GM23338 (cell line): ENCODE results near the gene C8G. TPM values are rescaled to one million over a fixed set of nuclear protein-coding genes. Genes with fewer than 3 reads are reported as not detected.

Source experiments
- ATAC-seq: fragments of 200-7000 bp; cut with Tn5 transposase; 3 replicates; pipeline ENCODE4 v1.9.1; 2020
- DNase-seq: peaks from one replicate; pipeline ENCODE4 v3.0.0-alpha.2; 2015; ENCODE audit warnings: low spot score
- H2AFZ ChIP-seq: fragments of 200-600 bp; sonication (generic); 2 replicates; pipeline ENCODE4 v1.8.0; 2016; ENCODE audit warnings: antibody characterized with exemption, mild to moderate bottlenecking, moderate library complexity
- H3F3A ChIP-seq: fragments of 200-600 bp; sonication (generic); replicated peaks from 2 replicates; pipeline ENCODE4 v1.8.0; 2017; ENCODE audit warnings: antibody characterized with exemption, mixed run types, low read depth
- H3K27ac ChIP-seq: fragments of 200-600 bp; sonication (generic); 2 replicates; pipeline ENCODE4 v1.6.1; 2016; ENCODE audit warnings: low read depth
- H3K27me3 ChIP-seq: fragments of 200-600 bp; sonication (generic); 2 replicates; pipeline ENCODE4 v1.8.0; 2016; ENCODE audit warnings: mild to moderate bottlenecking, mixed run types, moderate library complexity; ENCODE audit not compliant: insufficient read depth
- H3K36me3 ChIP-seq: fragments of 200-600 bp; sonication (generic); 2 replicates; pipeline ENCODE4 v1.8.0; 2016; ENCODE audit warnings: mild to moderate bottlenecking; ENCODE audit not compliant: insufficient read depth
- H3K4me1 ChIP-seq: fragments of 200-600 bp; sonication (generic); 2 replicates; pipeline ENCODE4 v1.8.0; 2016; ENCODE audit warnings: mild to moderate bottlenecking, moderate library complexity; ENCODE audit not compliant: insufficient read depth
- H3K4me2 ChIP-seq: fragments of 200-600 bp; sonication (generic); 2 replicates; pipeline ENCODE4 v1.7.1; 2017; ENCODE audit warnings: mixed run types
- H3K4me3 ChIP-seq: fragments of 200-600 bp; sonication (generic); 2 replicates; pipeline ENCODE4 v1.6.1; 2016; ENCODE audit warnings: mixed run types
- H3K79me2 ChIP-seq: fragments of 200-600 bp; sonication (generic); replicated peaks from 2 replicates; pipeline ENCODE4 v1.8.0; 2017; ENCODE audit warnings: mild to moderate bottlenecking; ENCODE audit not compliant: insufficient read depth
- H3K9me2 ChIP-seq: fragments of 200-600 bp; sonication (generic); 2 replicates; pipeline ENCODE4 v1.8.0; 2017; ENCODE audit not compliant: insufficient read depth
- H4K20me1 ChIP-seq: fragments of 200-600 bp; sonication (generic); replicated peaks from 2 replicates; pipeline ENCODE4 v1.8.0; 2017; ENCODE audit warnings: mild to moderate bottlenecking; ENCODE audit not compliant: insufficient read depth
- H3K27ac Mint-ChIP-seq: 2 replicates; pipeline ENCODE4 v1.8.0; 2020; ENCODE audit warnings: inconsistent platforms, mild to moderate bottlenecking, moderate library complexity, mixed read lengths
- H3K27me3 Mint-ChIP-seq: 3 replicates; pipeline ENCODE4 v1.8.0; 2022; ENCODE audit warnings: low read depth, mild to moderate bottlenecking, moderate library complexity, mixed read lengths, inconsistent platforms; ENCODE audit not compliant: insufficient read depth, poor library complexity
- H3K36me3 Mint-ChIP-seq: 3 replicates; pipeline ENCODE4 v1.8.0; 2021; ENCODE audit warnings: low read depth, mild to moderate bottlenecking, inconsistent platforms, moderate library complexity, mixed read lengths
- H3K4me1 Mint-ChIP-seq: 3 replicates; pipeline ENCODE4 v1.8.0; 2020; ENCODE audit warnings: mild to moderate bottlenecking, inconsistent platforms, mixed read lengths
- H3K4me3 Mint-ChIP-seq: 3 replicates; pipeline ENCODE4 v1.8.0; 2021; ENCODE audit warnings: moderate library complexity, mild to moderate bottlenecking, inconsistent platforms, mixed read lengths
- H3K9me3 Mint-ChIP-seq: 3 replicates; pipeline ENCODE4 v1.8.0; 2020; ENCODE audit warnings: moderate library complexity, mild to moderate bottlenecking, inconsistent platforms, mixed read lengths
- CTCF ChIP-seq, 2 experiments: fragments of 200-600 bp in 1 of 2; sonication (generic) in 1 of 2; conservative IDR thresholded peaks; 2 replicates each; pipeline versions ENCODE4 v1.5.1 to v1.6.1; 2016 to 2017; ENCODE audit warnings: antibody characterized with exemption in 2 of 2, low read depth in 2 of 2, mild to moderate bottlenecking in 2 of 2, moderate library complexity in 1 of 2
- STAT1 ChIP-seq: IDR thresholded peaks from one replicate; pipeline ENCODE4 v1.6.1; 2016; ENCODE audit warnings: antibody characterized with exemption; ENCODE audit not compliant: unreplicated experiment
- ZNF331 ChIP-seq: fragments of 250-450 bp; sonication (Bioruptor Pico); IDR thresholded peaks from 2 replicates; pipeline ENCODE4 v1.5.0; 2020; ENCODE audit warnings: low read depth, mild to moderate bottlenecking, moderate library complexity
- ZNF462 ChIP-seq: fragments of 250-450 bp; sonication (Bioruptor Pico); IDR thresholded peaks from 2 replicates; pipeline ENCODE4 v1.5.0; 2020; ENCODE audit warnings: mild to moderate bottlenecking, moderate library complexity
- polyA plus RNA-seq: library from polyadenylated mRNA; unstranded; fragments of >200 nt; fragmentation: Nextera tagmentation; extraction: Ambion mirVana; gene quantifications from 2 replicates; pipeline ENCODE4 v1.2.1, GENCODE V29; 2016
- total RNA-seq: library from RNA; depleted of rRNA; stranded (reverse); fragments of >200 nt; shearing (Covaris generic); gene quantifications from 2 replicates; pipeline ENCODE4 v1.2.3, GENCODE V29; 2014

The C8G gene
- total and polyA plus RNA-seq, 2 experiments from 2014 or later = not detected

DNA sequence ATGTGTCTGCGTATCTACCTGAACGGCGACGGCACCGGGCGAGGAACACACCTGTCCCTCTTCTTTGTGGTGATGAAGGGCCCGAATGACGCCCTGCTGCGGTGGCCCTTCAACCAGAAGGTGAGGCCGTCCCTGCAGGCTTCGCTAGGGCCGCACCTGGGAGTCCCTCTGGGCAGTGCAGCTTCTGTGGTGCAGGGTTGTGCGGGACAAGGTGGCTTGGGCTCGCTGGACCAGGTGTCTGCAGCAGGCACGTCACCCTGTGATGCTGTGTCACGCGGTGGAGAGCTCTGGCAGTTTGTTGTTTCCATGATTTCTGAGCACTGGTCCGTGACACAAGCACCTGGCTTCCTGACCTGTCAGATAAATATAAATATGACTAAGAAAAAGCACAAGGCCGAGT is 21.2 kb upstream of the C8G start:
- DNase-seq = no peak
- Mint-ChIP-seq H3K36me3 (peaks cover 54% of the 10 kb centered on the region), H3K27ac (no peak overlapping the region), H3K27me3 (peaks cover 12% of the 10 kb centered on the region), H3K4me3 (no peak overlapping the region), H3K4me1 (no peaks in the 10 kb centered on the region), H3K9me3 (no peaks in the 10 kb centered on the region; the same call in 2 of the 3 replicates)
- Histone ChIP-seq H3K27ac (no peak overlapping the region), H3K36me3 (peaks cover 8% of the 10 kb centered on the region), H3K27me3 (no peaks in the 10 kb centered on the region), H4K20me1 (no peaks in the 10 kb centered on the region), H3K4me1 (no peaks in the 10 kb centered on the region), H3F3A (0 out of 2 replicates have a peak, but pooled peaks cover 5% of the 10 kb centered on the region), H3K79me2 (no peaks in the 10 kb centered on the region), H2AFZ (no peak overlapping the region), H3K9me2 (no peaks in the 10 kb centered on the region), H3K4me3 (no peak overlapping the region), H3K4me2 (no peak overlapping the region)
- ATAC-seq = no peak
- TF ChIP-seq STAT1 (no peak), ZNF331 (CRISPR knock-in tag) (no peak)

GRCh38 chr9:136925414-136926153 is 19.5 kb upstream of the C8G start:
- peaks cover 8% of the 10 kb centered on the region for H3K27me3 Mint-ChIP-seq
- Histone ChIP-seq H3K9me2 (no peaks in the 10 kb centered on the region), H3K4me3 (no peak overlapping the region), H2AFZ (no peak overlapping the region), H3K36me3 (peaks cover 4% of the 10 kb centered on the region; the same call in 1 of the 2 replicates), H3K4me2 (no peak overlapping the region), H3K79me2 (no peaks in the 10 kb centered on the region), H3K27me3 (no peaks in the 10 kb centered on the region), H4K20me1 (0 out of 2 replicates have a peak, but pooled peaks cover 3% of the 10 kb centered on the region), H3K27ac (no peak overlapping the region), H3F3A (0 out of 2 replicates have a peak, but pooled peaks cover 5% of the 10 kb centered on the region), H3K4me1 (no peaks in the 10 kb centered on the region)
- ATAC-seq (peak; percentile 49), DNase-seq (no peak)
- H3K36me3 Mint-ChIP-seq = peaks cover 49% of the 10 kb centered on the region
- no peaks in the 10 kb centered on the region for H3K4me1 Mint-ChIP-seq
- no peak overlapping the region for H3K27ac Mint-ChIP-seq
- no peak for TF ChIP-seq ZNF462 (CRISPR knock-in tag)
- TF ChIP-seq CTCF (conservative IDR thresholded peaks at IDR 0.05; ENCODE audit: low read depth in 2 of 2) = peak in 1 of 2 experiments; percentile 44; a peak in 3 of 4 replicates
- H3K4me3 Mint-ChIP-seq = no peak overlapping the region
- no peaks in the 10 kb centered on the region; the same call in 2 of the 3 replicates for H3K9me3 Mint-ChIP-seq
